GM04504 (cell line): ENCODE results near the gene LCE1B.

Experiments
- DNase-seq: peaks from one replicate; pipeline ENCODE4 v3.0.0-alpha.2; 2012; ENCODE audit warnings: low read depth

LCE1B gene

GRCh38 chr1:152861374-152861773, 49.6 kb downstream of the LCE1B start:
- no peak for DNase-seq
